ENCODE measurements around the gene MLXIP.

GRCh38 chr12:122072031-122072970 is 6.3 kb upstream of the MLXIP start:
- no peak for TF ChIP-seq SRF (IDR thresholded peaks at IDR 0.05; ENCODE audit: low read depth)
- no peak for TF ChIP-seq CTCF (IDR thresholded peaks at IDR 0.05 in 2 of 3, conservative IDR thresholded peaks at IDR 0.05 in 1 of 3; ENCODE audit: borderline replicate concordance in 1 of 3, insufficient read depth in 1 of 3, low read depth in 2 of 3, low read length in 2 of 3)
- no peak for TF ChIP-seq CEBPB (IDR thresholded peaks at IDR 0.05; ENCODE audit: low read depth)
- TF ChIP-seq TCF7L2 (IDR thresholded peaks at IDR 0.05; ENCODE audit: borderline replicate concordance, extremely low read depth, insufficient read depth, insufficient read length) = no peak
- TF ChIP-seq ATF3 (IDR thresholded peaks at IDR 0.05) = no peak
- TF ChIP-seq EZH2 (IDR thresholded peaks at IDR 0.05) = no peak
- TF ChIP-seq POLR2A (IDR thresholded peaks at IDR 0.05; ENCODE audit: borderline replicate concordance, extremely low read depth, insufficient read depth, insufficient read length) = no peak
- no peak for TF ChIP-seq JUND (IDR thresholded peaks at IDR 0.05)
- TF ChIP-seq MAX (IDR thresholded peaks at IDR 0.05) = peak; percentile 36; the same call in 1 of the 2 replicates
- TF ChIP-seq POLR2AphosphoS5 (IDR thresholded peaks at IDR 0.05; ENCODE audit: low read depth, low read length) = no peak
- TF ChIP-seq SP1 (IDR thresholded peaks at IDR 0.05; ENCODE audit: low read depth) = 0 out of 2 replicates have a peak, but pooled peaks have one; percentile 11
- TF ChIP-seq REST (IDR thresholded peaks at IDR 0.05; ENCODE audit: low read depth) = no peak
- no peak for TF ChIP-seq EZH2phosphoT487 (IDR thresholded peaks at IDR 0.05; ENCODE audit: borderline replicate concordance)
- no peak for TF ChIP-seq YY1 (IDR thresholded peaks at IDR 0.05; ENCODE audit: extremely low read depth, insufficient replicate concordance, low read depth, low read length)

All from HCT116 (cell line).